Left colon (tissue), 2 donors: ENCODE data around the gene DDX31. TPM values are rescaled to one million over a fixed set of nuclear protein-coding genes. Genes with fewer than 3 reads are reported as not detected.
"Not testable (repeated sequence)": the region's sequence is repeated elsewhere in the genome, so short reads cannot be mapped to it uniquely, and the experiment has no call there.

ENCODE experiments used
- ATAC-seq: fragments of 200-7000 bp; cut with Tn5 transposase; one replicate; pipeline ENCODE4 v1.9.1; 2020; ENCODE audit warnings: mild to moderate bottlenecking, moderate library complexity
- DNase-seq, 2 donors: peaks; one replicate each; pipeline ENCODE4 v3.0.0-alpha.2; 2020
- intact Hi-C, 2 donors: fragments of 100-400 bp; cut with DNase I in 1 of 2; cut with micrococcal nuclease in 1 of 2; formaldehyde crosslinking; loops; one replicate each; pipeline versions ENCODE4 v1.11.2 to v1.14.0; 2022; cut with DNase I, micrococcal nuclease
- total RNA-seq, 2 donors: library from RNA; stranded (reverse); fragmentation: NEBNext Ultra II Directional; extraction: Animal tissue kit (Norgen Biotek cat#: 25700); gene quantifications; one replicate each; pipeline ENCODE4 v1.2.1, GENCODE V29; 2021
- donor health status: DM: no; HTN: no; CAD: no.
- donor health status: DM: yes; HTN: yes; CAD: no.

Gene DDX31
- total RNA-seq, 2 donors from 2014 or later = 7.3 to 11.9 TPM

DNA sequence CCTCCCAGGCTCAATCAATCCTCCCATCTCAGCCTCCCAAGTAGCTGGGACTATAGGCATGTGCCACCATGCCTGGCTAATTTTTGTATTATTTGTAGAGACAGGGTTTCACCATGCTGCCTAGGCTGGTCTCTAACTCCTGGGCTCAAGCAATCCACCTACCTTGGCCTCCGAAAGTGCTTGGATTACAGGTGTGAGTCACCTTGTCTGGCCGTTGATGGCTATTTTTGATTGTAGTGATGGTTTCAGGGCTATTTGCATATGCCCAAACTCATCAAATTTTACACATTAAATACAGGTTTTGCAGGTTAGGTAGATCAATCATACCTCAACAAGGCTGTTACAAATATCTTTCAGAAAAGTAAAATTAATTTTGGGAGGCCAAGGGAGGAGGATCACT is 101.0 kb downstream of the DDX31 start:
- ATAC-seq, intact Hi-C loops, DNase-seq: not testable (repeated sequence)

DNA sequence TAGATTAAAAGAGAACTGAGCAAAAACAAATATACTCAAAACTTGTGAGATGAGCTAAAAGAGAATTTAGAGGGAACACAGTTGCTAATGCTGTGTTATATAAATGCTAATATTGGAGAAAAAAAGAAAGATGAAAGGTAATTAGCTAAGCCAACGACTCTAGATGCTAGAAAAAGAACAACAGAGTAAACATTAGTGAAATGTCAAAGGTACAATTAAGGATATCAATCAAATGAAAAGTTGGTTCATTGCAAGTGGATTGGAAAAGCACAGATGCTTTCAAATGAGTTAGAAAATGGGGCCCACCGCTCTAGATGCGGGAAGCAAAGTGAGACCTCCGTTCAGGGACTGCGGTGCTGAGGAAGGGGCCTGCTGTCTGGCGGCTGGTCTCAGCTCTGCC is 105.3 kb downstream of the DDX31 start:
- no peak for ATAC-seq
- intact Hi-C loops = no loop called here
- no peak for DNase-seq

DNA sequence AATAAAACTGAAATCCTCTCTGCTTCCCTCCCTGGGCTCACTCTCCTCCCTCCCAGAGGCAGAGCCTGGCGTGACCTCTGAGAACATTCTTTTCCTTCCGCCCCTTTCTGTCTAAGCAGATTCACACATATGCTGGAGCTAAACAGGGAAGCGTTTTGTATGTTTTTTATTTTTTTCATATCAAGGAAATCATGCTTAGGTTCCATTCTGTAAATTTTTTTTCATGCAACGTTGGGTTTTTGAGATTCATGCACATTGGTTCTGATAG is 107.5 kb downstream of the DDX31 start:
- intact Hi-C loops = no loop called here
- DNase-seq (no peak), ATAC-seq (no peak)

DNA sequence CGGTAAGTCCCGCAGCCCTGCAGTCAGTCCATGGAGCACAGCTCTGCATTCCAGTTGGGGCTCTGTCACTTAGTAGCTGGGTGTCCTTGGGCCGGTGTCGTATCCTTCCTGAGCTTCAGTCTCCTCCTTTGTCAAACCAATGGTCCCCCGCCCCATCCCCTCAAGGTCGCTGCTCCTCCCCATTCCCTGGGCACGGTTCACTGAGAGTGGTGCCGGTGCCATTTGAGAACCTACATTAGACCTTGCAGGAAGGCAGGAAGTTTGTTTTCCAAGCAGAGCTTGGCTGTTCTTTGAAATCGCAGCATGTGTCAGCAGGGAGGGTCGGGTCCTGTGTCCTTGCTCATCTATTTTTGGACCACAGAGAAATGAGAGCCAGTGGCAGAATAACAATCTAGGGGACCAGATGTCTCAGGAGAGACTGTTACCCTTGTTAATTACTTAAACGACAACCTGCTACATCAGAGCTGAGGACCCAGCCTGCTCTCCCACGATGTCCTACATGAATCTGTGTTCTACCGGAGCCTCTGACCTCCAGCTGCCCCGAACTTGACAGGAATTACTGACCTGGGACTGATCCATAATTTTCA is 109.1 kb downstream of the DDX31 start:
- DNase-seq (no peak), ATAC-seq (no peak)
- intact Hi-C loops = no loop called here

DNA sequence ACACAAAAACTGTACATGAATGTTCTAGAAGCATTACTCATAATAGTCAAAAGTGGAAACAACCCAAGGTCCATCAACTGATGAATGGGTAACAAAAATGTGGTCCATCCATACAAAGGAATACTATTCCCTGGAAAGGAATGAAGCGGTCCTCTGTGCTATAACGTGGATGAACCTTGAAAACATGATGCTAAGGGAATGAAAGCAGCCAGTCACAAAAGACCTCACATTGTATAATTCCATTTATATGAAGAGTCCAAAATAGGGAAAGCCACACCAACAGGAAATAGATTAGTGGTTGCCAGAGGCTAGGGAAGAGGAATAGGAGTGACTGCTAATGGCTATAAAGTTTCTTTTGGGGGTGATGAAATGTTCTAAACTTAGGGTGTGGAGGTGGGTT is 110.1 kb downstream of the DDX31 start:
- DNase-seq = no peak
- ATAC-seq = no peak
- intact Hi-C loops = no loop called here

DNA sequence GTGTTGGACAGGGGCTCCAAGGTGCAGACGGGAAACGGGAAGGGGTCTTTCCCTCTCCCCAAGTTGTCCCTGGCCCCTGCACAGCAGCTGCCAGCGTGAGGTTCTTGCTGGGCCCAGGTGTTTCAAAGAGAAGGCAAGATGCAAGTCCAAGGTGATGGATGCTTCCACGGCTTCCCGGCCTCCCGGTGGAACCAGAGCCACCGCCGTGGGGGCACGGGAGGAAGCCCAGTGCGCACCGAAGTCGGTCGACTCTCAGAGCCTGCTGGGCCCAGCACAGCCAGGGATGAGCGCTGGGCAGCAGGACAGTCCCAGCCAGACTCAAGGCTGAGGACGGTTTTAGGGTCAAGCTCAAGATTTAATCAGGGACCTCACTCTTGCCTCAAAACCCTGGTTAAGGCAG is 112.6 kb downstream of the DDX31 start:
- DNase-seq = no peak
- intact Hi-C loops = no loop called here

DNA sequence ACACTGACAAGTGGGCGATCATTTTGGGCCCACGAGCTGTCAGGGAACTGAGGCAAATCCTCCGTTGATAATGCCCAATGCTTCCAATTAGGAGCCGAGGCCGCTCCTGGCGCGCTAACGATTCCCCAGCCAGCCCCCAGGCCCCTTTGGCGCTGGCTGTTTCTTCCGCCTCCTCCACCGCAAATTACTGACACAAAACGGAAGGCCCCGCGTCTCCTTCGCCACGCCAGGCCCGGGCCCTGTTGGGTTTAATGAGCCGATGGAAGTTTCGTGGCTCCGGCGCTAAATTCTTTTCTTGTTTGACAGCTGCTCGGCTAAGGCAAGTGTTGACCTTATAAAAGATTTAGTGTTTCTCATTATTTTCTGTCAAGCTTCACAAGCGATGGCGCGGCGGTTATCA is 113.1 kb downstream of the DDX31 start:
- intact Hi-C loops = no loop called here
- ATAC-seq (no peak), DNase-seq (no peak)

More for the DNA sequence above, 112.6 kb downstream of the DDX31 start:
- no peak for ATAC-seq

DNA sequence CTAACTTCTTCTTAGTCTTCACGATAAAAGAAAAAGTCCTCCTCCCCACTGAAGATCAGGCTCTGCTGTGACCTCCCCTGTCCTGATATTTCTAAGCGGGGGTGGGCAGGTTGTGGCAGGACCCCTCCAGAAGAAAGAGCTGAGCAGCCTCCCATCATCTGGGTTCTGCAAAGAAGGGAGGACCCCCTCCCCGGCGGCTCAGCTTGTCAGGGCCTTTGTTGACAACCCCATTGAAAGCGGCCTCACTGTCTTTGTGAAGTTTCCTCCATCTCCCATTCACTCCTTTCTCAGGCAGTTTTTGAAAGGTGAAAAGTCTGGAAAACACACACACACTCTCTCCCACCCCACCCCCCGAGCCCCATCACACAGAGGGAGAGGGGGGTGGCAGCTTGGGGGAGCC is 113.5 kb downstream of the DDX31 start:
- intact Hi-C loops = no loop called here
- no peak for DNase-seq
- no peak for ATAC-seq

DNA sequence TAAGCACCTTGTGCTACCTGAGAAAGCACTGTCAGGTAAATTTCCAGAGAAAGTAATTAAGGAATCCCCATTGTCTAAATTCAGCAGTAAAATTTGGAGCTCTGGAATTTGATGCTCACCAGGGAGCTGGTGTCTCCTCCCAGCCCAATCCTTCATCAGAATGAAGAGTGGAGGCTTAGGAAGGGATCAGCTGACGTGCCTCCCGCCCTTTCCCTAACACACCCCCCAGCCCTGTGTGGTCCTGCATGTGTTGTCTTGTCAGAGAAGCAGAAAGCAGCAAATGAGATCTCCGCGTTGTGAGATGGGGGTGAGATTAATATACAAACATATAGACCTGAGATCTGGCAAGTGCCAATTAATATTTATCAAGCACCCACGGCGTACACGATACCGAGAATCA is 114.3 kb downstream of the DDX31 start:
- no peak for DNase-seq
- intact Hi-C loops = no loop called here

DNA sequence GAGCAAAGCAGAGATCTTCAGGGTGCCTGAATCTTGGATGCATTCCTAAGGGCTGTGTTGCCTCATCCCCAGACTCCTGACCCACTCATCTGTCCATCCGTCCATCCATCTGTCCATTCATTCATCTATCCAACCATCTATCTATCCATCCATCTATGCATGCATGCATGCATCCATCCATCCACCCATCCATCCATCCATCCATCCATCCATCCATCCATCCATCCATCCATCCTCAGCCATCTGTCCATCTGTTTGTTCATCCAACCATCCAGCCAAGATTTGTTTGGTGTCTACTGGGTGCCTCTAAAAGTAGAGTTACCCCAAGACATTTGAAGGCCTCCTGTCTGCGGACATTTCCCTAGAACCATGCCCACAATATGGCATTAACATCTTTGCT is 115.0 kb downstream of the DDX31 start:
- DNase-seq (no peak), ATAC-seq (no peak)
- intact Hi-C loops = no loop called here

More for the DNA sequence above, 114.3 kb downstream of the DDX31 start:
- no peak for ATAC-seq

DNA sequence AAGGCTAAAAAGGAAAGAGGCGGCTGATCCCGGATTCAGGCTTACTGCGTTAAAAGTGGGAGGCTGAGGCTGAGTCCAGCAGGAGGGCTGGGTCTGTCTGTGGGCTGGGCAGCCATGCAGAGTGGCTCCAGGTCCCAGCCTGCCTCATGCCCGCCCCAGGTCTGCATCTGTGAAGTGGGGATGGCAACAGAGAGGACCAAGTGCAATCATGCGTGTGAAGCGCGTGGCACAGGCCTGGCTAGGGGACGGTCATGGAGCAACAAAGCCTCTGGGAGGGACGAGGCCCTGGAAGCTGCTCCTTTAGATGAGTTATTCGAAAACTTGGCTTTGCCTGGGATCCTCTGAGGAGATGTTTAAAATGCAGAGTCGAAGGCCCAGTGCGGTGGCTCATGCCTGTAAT is 117.7 kb downstream of the DDX31 start:
- DNase-seq (no peak), ATAC-seq (no peak)
- intact Hi-C loops = no loop called here

DNA sequence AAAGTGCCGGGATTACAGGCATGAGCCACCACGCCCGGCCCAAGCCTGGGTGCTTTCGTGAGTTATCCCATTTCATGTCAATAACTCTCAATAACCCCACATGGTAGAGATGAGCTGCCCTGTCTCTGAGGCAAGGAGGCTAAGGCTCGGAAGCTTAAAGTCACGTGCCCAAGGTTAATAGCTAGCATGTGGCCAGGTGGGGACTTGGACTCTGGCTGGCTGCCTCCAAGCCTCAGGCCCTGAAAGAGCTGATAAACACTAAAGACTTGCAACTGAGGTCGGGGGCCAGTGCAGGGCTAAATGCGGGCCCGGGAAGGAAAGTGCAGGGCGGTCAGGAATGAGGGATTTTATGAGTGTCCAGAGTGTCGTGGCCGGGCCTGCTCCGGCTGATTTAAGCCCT is 118.2 kb downstream of the DDX31 start:
- DNase-seq (no peak), ATAC-seq (no peak)
- intact Hi-C loops = no loop called here

DNA sequence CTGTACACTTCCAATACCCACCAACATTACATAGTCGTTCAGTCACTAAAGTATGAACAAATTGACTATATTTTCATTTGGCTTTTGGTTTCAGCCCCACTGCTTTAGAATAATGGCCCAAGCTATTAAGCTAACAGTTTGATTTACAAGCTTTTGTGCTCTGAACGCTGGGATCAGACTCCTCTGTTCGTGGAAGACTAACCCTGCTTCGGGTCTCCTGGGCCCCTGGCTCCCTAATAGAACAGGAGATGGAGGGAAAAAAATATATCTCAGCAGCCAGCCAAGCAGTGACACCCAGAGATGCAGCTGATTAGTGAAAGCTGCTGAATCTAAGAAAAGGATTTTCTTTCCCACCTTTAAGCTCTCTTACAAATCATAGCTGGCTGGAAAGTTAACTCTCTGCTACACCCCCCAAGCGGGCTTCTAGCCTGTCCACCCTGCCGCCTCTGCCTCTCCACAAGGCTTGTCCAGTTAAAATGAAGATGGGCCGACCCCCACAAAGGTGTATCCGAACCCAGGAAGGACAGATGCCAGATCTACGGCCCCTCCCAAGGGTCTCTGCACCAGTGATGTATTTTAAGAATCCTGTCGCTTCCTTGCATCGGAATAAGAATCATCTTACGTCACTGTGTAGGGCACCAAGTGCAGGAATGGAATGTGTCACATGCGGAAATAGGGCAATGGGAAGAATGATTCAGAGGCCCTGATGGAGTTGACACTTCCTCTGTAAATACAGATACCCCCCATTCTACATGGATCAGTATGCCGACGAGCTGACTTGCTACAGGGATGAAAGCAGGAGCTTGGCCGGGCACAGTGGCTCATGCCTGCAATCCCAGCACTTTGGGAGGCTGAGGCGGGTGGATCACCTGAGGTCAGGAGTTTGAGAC is 120.8 kb downstream of the DDX31 start:
- intact Hi-C loops = no loop called here
- no peak for ATAC-seq
- no peak for DNase-seq

DNA sequence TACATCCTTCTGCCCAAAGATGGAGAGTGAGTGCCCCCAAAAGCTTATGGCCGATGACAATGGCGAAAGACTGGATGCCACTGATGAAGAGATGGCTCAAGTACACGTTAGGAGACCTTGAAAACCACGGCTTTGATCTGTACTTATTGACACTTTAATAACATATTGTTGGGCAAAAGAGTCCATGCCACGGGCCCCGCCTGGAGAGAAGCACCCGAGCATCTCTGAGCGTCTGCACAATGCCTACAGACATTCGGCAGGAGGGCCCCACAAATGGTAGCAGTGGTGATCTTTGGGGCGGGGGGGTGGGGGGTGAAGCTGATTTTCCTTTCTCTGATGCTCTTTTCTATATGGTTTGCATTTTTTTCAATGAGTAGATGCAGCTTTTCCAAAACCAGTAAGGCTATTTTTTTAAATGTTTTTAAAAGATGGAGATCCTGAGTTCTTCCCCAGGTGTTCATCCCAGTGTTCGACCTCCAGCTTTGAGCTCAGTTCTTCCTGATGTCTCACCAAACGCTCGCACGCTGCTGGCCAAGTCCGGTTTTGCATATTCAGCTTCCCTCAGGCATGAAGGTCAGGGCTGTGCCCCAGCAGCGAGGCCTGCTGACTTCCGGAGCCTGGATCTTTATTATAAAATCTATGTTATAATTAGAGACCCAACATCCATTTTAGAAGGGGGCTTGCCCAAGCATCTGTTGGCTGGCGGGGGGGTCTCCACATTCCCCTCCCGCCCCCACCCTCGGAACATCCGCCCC is 121.6 kb downstream of the DDX31 start:
- intact Hi-C loops = no loop called here
- no peak for DNase-seq
- ATAC-seq = no peak

DNA sequence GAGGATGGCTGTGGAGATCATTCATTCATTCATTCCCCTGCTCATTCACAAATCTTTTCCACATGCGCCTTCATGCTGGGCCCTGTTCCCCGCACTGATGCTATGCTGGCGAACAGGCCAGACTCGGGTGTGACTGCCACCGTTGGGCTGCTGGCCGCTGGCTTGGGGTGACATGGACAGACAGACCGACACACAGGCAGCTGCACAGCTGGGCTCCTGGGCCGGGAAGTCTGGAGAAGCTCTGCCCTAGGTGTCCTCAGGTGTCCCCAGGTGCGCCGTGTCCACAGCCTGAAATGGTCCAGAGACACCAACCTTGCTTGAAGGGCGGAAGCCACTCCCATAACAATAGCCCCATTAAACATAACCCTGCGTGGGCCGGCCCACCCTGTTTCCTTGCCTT is 122.3 kb downstream of the DDX31 start:
- ATAC-seq (no peak), DNase-seq (no peak)
- intact Hi-C loops = no loop called here

DNA sequence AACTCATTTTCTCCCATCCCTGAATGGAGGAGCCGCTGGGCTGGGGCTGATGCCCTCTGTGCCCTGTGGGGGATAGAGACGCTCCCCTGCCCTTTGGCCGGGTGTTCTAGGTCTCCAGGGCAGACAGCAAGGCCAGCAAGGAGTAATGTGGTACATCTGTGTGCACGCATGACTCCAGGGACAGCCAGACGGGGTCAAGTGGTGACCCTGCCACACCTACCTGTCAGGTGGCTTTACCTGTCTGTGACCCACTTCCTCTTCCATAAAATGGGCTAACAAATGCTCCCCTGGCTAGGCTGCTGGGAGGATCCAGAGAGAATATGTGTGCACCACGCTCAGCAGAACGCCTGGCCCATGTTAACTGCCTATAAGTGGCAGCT is 122.7 kb downstream of the DDX31 start:
- intact Hi-C loops = no loop called here
- DNase-seq (peak in 1 of 2 donors; percentile 14), ATAC-seq (peak; percentile 80)

DNA sequence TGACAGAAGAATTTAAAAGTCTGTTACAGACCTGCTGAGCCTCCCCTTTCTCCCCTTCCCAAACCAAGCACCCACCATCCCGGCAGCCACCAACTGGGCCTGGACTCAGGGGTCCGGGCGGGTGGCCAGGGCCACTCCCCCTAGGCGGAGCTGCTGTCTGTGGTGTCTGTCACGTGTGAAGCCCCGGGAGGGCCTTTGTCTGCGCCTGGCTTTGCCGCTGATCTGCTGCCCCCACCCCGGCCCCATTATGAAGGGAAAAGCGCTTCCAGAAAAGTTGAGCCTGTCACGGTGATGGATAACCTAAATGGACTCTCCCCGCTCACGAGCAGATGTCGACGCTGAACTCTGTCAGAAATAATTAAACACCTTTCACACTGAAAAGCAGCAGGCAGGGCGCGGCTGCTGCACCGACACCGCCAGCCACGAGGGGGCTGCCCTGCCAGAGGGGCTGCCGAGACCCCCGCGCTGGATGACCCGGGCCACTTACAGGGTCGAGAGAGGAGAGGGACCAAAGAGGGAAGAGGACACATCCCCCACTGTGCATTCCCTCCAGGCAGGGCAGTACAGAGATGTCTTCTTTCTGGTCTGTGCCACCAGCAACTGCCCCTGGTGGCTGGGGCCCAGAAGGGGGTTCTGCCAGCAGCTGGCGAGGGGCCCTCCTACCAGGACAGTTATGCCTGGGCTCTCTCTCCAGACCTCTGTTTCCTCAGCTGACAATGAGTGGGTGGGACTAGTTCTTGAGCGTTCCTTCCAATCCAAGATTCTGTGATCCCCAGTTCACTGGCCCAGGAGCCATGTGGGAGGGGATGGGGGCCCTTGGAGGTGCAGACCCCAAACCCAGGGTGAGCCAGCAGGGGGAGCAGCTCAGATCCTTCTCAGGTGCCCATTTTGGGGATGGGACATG is 123.4 kb downstream of the DDX31 start:
- intact Hi-C loops = no loop called here
- peak; percentile 50 for ATAC-seq
- DNase-seq = peak in 1 of 2 donors; percentile 12

DNA sequence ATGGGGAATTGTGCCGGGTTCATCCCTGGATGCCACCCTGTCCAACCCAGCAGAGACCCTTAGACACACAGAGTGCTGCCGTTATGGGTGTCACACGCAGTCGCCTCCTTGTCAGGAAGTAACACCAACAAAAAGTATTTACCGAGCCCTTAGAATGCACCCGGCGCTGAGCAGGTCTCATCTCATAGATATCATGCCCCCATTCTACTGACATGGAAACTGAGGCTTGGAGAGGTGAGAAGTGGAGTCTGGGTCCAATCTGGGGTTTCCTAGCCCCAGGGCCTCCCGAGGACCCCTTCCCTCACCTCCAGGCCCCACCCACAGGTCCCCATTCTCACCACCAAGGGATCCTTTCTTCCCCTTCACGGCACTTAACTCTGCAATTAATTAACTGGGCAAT is 124.2 kb downstream of the DDX31 start:
- no peak for DNase-seq
- intact Hi-C loops = no loop called here
- ATAC-seq = no peak

DNA sequence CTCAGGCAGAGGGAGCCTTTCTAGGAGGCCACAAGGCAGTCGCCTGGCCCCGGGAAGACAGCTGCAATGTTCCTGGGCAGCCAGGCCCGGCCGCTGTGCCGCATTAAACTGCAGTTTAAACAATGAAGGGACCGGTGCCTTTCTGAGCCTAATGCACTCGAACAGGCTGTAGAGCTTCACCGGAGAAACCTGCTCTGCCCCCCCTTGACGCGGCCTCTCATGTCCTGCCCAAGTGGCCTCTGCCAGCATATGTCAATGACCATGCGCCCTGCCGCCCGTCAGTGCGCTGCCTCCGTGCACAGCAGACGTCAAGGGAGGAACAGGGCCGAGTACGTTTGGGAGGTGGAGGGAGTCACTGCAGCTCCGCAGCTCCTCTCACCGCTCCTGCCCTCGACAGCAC is 125.8 kb downstream of the DDX31 start:
- intact Hi-C loops = no loop called here
- ATAC-seq (no peak), DNase-seq (no peak)
